Aorta (tissue), 5 donors: Measurements from ENCODE around the gene ADGRL3. TPM values are rescaled to one million over a fixed set of nuclear protein-coding genes. Genes with fewer than 3 reads are reported as not detected.
"Not testable (repeated sequence)": the region's sequence is repeated elsewhere in the genome, so short reads cannot be mapped to it uniquely, and the experiment has no call there.

ENCODE experiments used
- ATAC-seq: fragments of 200-7000 bp; cut with Tn5 transposase; one replicate; pipeline ENCODE4 v1.9.1; 2022; ENCODE audit warnings: moderate library complexity; ENCODE audit not compliant: low FRiP score
- DNase-seq, 2 donors: peaks; one replicate each; pipeline ENCODE4 v3.0.0-alpha.2; 2020
- H3K27ac ChIP-seq, 2 donors: one replicate each; pipeline ENCODE4 v1.5.1; 2013; ENCODE audit warnings: low read length in 2 of 2, mild to moderate bottlenecking in 2 of 2, moderate library complexity in 2 of 2, control low read depth in 1 of 2, inconsistent platforms in 1 of 2, low read depth in 1 of 2
- H3K27me3 ChIP-seq, 2 donors: one replicate each; pipeline ENCODE4 v1.6.1; 2013; ENCODE audit warnings: control low read depth in 1 of 2, low read length in 1 of 2, mild to moderate bottlenecking in 1 of 2, moderate library complexity in 1 of 2; ENCODE audit not compliant: insufficient read depth in 2 of 2, control insufficient read depth in 1 of 2
- H3K36me3 ChIP-seq, 2 donors: one replicate each; pipeline ENCODE4 v1.6.1; 2013; ENCODE audit warnings: control low read depth in 1 of 2, low read length in 1 of 2, mild to moderate bottlenecking in 1 of 2; ENCODE audit not compliant: insufficient read depth in 2 of 2, control insufficient read depth in 1 of 2
- H3K4me1 ChIP-seq, 2 donors: one replicate each; pipeline ENCODE4 v1.6.1; 2013; ENCODE audit warnings: low read length in 2 of 2, control low read depth in 1 of 2, mild to moderate bottlenecking in 1 of 2, moderate library complexity in 1 of 2; ENCODE audit not compliant: insufficient read depth in 2 of 2, control insufficient read depth in 1 of 2
- H3K4me3 ChIP-seq, 2 donors: one replicate each; pipeline ENCODE4 v1.5.1; 2013; ENCODE audit warnings: low read length in 2 of 2, control low read depth in 1 of 2, mild to moderate bottlenecking in 1 of 2
- H3K9me3 ChIP-seq: one replicate; pipeline ENCODE4 v1.6.1; 2013; ENCODE audit warnings: mild to moderate bottlenecking, low read length; ENCODE audit not compliant: control insufficient read depth
- WGBS, 2 donors: extraction: QIAGEN DNeasy Blood & Tissue Kit; methylation state at CpG; one replicate each; pipeline ENCODE4 v1.1.7; 2013; 5-methylcytosine and 5-hydroxymethylcytosine counted together
- intact Hi-C, 2 donors: fragments of 100-400 bp; cut with DNase I; formaldehyde crosslinking; loops; one replicate each; pipeline versions ENCODE4 v1.14.2 to v1.15.0; 2022
- polyA plus RNA-seq, 2 donors: library from polyadenylated mRNA; stranded (reverse); fragments of 200-250 nt; gene quantifications; one replicate each; pipeline ENCODE4 v1.2.3, GENCODE V29; 2013
- total RNA-seq, 2 donors: library from RNA; stranded (reverse); fragmentation: NEBNext Ultra II Directional; extraction: Animal tissue kit (Norgen Biotek cat#: 25700); gene quantifications; one replicate each; pipeline ENCODE4 v1.2.1, GENCODE V29; 2021
- donor health status: healthy with polysubstance abuse.
- donor health status: Bipolar disorder and iron deficiency.
- donor health status: DM: no; HTN: no; CAD: no.
- donor health status: DM: no; HTN: no; CAD: no.
- donor health status: DM: yes; HTN: yes; CAD: no.

The ADGRL3 gene
- total and polyA plus RNA-seq, 4 donors: 1.8 to 110 (median 20.7) TPM

DNA sequence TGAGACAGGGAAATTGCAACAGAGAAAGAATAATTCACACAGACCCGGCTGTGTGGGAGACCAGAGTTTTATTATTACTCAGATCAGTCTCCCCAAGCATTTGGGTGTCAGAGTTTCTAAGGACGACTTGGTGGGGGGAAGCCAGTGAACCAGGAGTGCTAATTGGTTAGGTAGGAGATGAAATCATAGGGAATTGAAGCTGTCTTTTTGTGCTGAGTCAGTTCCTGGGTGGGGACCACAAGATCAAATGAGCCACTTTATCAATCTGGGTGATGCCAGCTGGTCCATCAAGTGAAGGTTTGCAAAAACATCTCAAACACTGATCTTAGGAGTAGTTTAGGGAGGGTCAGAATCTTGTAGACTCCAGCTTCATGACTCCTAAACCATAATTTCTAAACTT is 560.7 kb downstream of the ADGRL3 start:
- H3K4me3 ChIP-seq: no peak overlapping the region
- no peak for ATAC-seq
- H3K36me3 ChIP-seq: no peaks in the 10 kb centered on the region
- no peaks in the 10 kb centered on the region for H3K4me1 ChIP-seq
- H3K27ac ChIP-seq: no peak overlapping the region
- H3K27me3 ChIP-seq: no peaks in the 10 kb centered on the region
- intact Hi-C loops: no loop called here
- 98% methylated on average over 2 of the region's 2 CpGs for WGBS, 2 donors
- no peak for DNase-seq
- H3K9me3 ChIP-seq: no peaks in the 10 kb centered on the region

DNA sequence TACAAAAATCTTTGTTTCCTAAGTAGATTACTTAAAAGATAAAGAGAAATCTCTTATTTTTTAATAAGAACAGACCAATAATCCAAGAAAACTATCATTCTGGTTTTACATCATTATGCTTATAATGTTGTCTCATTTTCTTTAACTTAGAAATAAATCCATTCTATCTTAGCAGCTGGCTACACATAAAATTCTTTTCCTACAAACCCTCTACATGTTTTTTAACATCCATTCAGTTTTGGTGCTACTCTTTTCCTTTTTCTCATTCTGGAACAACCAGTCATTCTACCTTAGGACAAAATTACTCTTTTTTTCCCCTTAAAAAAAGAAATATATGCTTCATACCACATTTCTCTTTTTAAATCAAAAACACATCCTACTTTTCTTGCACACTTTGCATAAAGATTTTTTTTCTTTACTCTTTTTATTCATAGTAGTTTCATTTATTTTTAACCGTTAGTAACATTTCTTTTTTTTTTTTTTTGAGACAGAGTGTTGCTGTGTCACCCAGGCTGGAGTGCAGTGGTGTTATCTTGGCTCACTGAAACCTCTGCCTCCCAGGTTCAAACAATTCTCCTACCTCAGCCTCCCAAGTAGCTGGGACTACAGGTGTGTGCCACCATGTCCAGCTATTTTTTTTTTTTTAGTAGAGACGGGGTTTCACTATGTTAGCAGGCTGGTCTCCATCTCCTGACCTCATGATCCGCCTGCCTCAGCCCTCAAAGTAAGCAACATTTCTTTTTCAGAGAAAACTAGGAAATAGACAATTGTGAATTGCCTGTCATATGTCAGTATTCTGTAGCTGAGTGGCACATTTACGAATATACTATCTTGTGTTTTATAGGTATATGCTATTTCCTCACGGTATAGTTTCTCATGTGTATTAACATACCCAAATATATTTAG is 562.8 kb downstream of the ADGRL3 start:
- intact Hi-C loops: no loop called here
- no peak for DNase-seq
- H3K4me3 ChIP-seq: no peak overlapping the region
- no peak overlapping the region for H3K27ac ChIP-seq
- H3K9me3 ChIP-seq: no peaks in the 10 kb centered on the region
- no peaks in the 10 kb centered on the region for H3K4me1 ChIP-seq
- WGBS, 2 donors: 95 to 97% methylated on average over 5 of the region's 5 CpGs
- no peaks in the 10 kb centered on the region for H3K36me3 ChIP-seq
- no peak for ATAC-seq
- no peaks in the 10 kb centered on the region for H3K27me3 ChIP-seq

DNA sequence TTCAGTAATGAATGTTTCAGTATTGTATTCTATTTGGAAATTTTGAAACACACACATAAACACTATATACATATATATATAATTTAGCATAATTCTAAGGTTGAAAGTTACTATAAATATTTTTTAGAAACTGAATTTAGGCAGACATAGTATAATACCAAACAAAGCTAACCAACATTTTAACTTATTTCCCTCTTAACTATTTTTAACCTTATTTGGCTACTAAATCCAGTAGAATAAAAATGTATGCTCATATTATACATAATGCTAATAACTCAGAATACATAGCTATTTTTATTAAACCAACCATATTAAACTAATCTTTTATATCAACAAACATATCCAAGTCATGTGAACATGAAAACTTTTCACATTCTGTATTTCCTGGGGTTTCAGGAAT is 563.6 kb downstream of the ADGRL3 start:
- ATAC-seq (no peak), DNase-seq (no peak)
- Histone ChIP-seq H3K27ac (no peak overlapping the region), H3K27me3 (no peaks in the 10 kb centered on the region), H3K4me3 (no peak overlapping the region), H3K36me3 (no peaks in the 10 kb centered on the region), H3K9me3 (no peaks in the 10 kb centered on the region), H3K4me1 (no peaks in the 10 kb centered on the region)
- intact Hi-C loops: no loop called here

DNA sequence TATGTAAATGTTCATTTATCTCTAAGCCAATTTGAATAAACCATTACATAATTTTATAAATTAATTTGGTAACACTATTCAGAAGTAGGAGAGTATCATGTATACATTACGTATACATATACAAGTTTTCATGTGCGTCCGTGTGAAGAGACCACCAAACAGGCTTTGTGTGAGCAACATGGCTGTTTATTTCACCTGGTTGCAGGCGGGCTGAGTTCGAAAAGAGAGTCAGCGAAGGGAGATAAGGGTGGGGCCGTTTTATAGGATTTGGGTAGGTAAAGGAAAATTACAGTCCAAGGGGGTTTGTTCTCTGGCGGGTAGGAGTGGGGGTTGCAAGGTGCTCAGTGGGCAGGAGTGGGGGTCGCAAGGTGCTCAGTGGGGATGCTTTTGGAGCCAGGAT is 564.0 kb downstream of the ADGRL3 start:
- H3K9me3 ChIP-seq, H3K4me3 ChIP-seq, DNase-seq, intact Hi-C loops, H3K27me3 ChIP-seq, H3K27ac ChIP-seq, H3K4me1 ChIP-seq, H3K36me3 ChIP-seq, ATAC-seq: not testable (repeated sequence)
- WGBS, 2 donors: 87 to 90% methylated on average over 8 to 9 of the region's 9 CpGs

DNA sequence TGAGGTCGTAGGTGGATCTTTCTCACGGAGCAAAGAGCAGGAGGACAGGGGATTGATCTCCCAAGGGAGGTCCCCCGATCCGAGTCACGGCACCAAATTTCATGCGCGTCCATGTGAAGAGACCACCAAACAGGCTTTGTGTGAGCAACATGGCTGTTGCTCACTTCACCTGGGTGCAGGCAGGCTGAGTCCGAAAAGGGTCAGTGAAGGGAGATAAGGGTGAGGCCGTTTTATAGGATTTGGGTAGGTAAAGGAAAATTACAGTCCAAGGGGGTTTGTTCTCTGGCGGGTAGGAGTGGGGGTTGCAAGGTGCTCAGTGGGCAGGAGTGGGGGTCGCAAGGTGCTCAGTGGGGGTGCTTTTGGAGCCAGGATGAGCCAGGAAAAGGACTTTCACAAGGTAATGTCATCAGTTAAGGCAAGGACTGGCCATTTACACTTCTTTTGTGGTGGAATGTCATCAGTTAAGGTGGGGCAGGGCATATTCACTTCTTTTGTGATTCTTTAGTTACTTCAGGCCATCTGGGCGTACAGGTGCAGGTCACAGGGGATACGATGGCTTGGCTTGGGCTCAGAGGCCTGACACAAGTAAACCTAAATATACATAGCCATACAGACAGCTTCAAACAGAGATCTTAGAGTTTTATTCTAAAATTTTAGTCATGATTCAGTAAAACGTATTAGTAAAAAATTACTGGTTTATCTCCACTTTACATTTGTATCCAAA is 569.5 kb downstream of the ADGRL3 start:
- H3K4me1 ChIP-seq, intact Hi-C loops, H3K27me3 ChIP-seq, H3K27ac ChIP-seq, ATAC-seq, H3K9me3 ChIP-seq, H3K36me3 ChIP-seq, H3K4me3 ChIP-seq, DNase-seq: not testable (repeated sequence)
- 91 to 93% methylated on average over 11 to 13 of the region's 14 CpGs for WGBS, 2 donors

DNA sequence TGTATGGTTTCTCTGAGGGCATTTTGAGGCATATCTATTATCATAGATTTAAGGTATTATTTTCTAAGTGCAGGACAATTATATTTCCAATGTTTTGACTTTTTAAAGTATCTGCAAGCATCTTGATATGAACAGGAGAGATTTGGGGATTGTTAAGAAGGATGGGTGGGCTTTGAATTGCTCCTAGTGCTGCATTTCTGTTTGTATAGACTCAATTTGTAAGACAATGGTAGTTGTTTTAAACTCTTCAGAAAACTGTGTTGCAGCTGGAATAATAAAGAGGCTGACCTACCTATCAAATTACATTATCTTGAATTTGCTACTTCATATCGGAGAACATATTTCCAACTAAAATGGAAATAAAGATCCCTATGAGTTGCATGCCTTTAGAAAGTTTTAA is 570.3 kb downstream of the ADGRL3 start:
- intact Hi-C loops: no loop called here
- Histone ChIP-seq H3K27ac (no peak overlapping the region), H3K36me3 (no peaks in the 10 kb centered on the region), H3K9me3 (no peaks in the 10 kb centered on the region), H3K4me3 (no peak overlapping the region), H3K4me1 (no peaks in the 10 kb centered on the region), H3K27me3 (no peaks in the 10 kb centered on the region)
- ATAC-seq (no peak), DNase-seq (no peak)
- 98 to 99% methylated on average over 1 of the region's 1 CpG for WGBS, 2 donors

DNA sequence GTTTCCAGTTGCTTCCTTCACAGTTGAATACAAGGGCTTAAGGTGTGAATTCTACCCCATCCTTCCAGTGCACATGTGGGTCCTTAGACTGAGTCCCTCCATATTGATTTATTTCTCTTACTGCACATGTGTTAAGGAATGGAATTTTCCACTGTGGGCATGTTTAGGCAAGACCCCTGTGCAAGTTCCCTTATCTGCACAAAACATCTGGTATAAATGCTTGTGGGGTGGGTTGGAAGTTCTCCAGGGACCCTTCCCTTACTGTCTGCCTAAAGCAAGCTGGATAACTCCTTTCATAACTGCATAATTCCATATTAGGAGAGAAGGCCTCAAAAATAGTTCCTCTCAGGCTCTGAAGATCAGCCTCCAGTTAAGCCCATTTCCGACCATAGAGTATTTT is 570.9 kb downstream of the ADGRL3 start:
- DNase-seq (no peak), ATAC-seq (no peak)
- Histone ChIP-seq H3K36me3 (no peaks in the 10 kb centered on the region), H3K27me3 (no peaks in the 10 kb centered on the region), H3K4me1 (no peaks in the 10 kb centered on the region), H3K4me3 (no peak overlapping the region), H3K27ac (no peak overlapping the region), H3K9me3 (no peaks in the 10 kb centered on the region)
- whole genome bisulfite sequencing, 2 donors: 31 to 93% methylated on average over 1 of the region's 1 CpG
- intact Hi-C loops: no loop called here

DNA sequence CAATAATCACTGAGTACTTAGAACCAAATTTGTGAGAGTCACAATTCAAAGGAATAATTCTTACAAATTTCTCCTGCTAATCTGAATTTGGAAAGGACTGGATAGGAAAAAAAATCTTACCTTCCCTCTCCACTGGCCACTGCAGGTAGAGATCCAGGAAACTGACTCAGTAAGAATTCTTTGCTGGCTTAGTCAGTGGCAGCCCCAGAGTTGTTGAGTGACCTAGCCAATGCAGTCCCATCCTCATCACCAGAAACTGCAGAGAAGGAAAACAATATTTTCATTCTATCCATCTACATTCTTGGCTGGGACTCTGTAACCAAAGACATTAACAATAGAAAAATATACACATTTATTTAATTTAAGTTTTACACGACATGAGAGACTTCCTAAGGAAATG is 572.0 kb downstream of the ADGRL3 start:
- DNase-seq (no peak), ATAC-seq (no peak)
- H3K4me3 ChIP-seq: no peak overlapping the region
- WGBS, 2 donors: 74 to 80% methylated on average over 1 of the region's 1 CpG
- H3K27ac ChIP-seq: no peak overlapping the region
- no peaks in the 10 kb centered on the region for H3K9me3 ChIP-seq
- no peaks in the 10 kb centered on the region for H3K4me1 ChIP-seq
- H3K36me3 ChIP-seq: no peaks in the 10 kb centered on the region
- intact Hi-C loops: no loop called here
- no peaks in the 10 kb centered on the region for H3K27me3 ChIP-seq
